HUES64 (cell line): ENCODE data around the gene ACAD9.

Experiments
- H3K27ac ChIP-seq: 2 replicates; pipeline ENCODE4 v1.7.0; 2013; ENCODE audit warnings: low read depth, low read length, inconsistent platforms
- H3K27me3 ChIP-seq: 2 replicates; pipeline ENCODE4 v1.6.1; 2013; ENCODE audit warnings: mild to moderate bottlenecking, low read length; ENCODE audit not compliant: insufficient read depth
- H3K36me3 ChIP-seq: 2 replicates; pipeline ENCODE4 v1.6.1; 2013; ENCODE audit warnings: mild to moderate bottlenecking, low read length; ENCODE audit not compliant: insufficient read depth
- H3K4me1 ChIP-seq: 2 replicates; pipeline ENCODE4 v1.6.1; 2013; ENCODE audit warnings: mild to moderate bottlenecking, low read length, moderate library complexity; ENCODE audit not compliant: insufficient read depth
- H3K4me3 ChIP-seq: 2 replicates; pipeline ENCODE4 v1.5.1; 2013; ENCODE audit warnings: mild to moderate bottlenecking, low read length, moderate library complexity
- H3K9ac ChIP-seq: 2 replicates; pipeline ENCODE4 v1.6.1; 2013; ENCODE audit warnings: mild to moderate bottlenecking, low read depth, low read length
- H3K9me3 ChIP-seq: 2 replicates; pipeline ENCODE4 v1.6.1; 2013; ENCODE audit warnings: low read depth, low read length; ENCODE audit not compliant: insufficient read depth
- WGBS: fragments of 150-250, 120-280 bp; methylation state at CpG from one replicate; pipeline ENCODE4 v1.1.7; 2013; ENCODE audit warnings: missing lambda C conversion rate; 5-methylcytosine and 5-hydroxymethylcytosine counted together

Gene ACAD9

GRCh38 chr3:128945041-128945877, 65.8 kb downstream of the ACAD9 start:
- H3K36me3 ChIP-seq = no peaks in the 10 kb centered on the region
- 93% methylated on average over 21 of the region's 21 CpGs for WGBS
- H3K4me3 ChIP-seq = no peak overlapping the region
- no peaks in the 10 kb centered on the region for H3K9me3 ChIP-seq
- no peak overlapping the region for H3K27ac ChIP-seq
- no peak overlapping the region for H3K9ac ChIP-seq
- H3K4me1 ChIP-seq = no peaks in the 10 kb centered on the region
- H3K27me3 ChIP-seq = no peaks in the 10 kb centered on the region

GRCh38 chr3:128945878-128946175, 66.4 kb downstream of the ACAD9 start:
- Histone ChIP-seq H3K4me1 (no peaks in the 10 kb centered on the region), H3K4me3 (no peak overlapping the region), H3K27me3 (no peaks in the 10 kb centered on the region), H3K36me3 (no peaks in the 10 kb centered on the region), H3K9me3 (no peaks in the 10 kb centered on the region), H3K27ac (no peak overlapping the region), H3K9ac (no peak overlapping the region)
- WGBS = 82% methylated on average over 3 of the region's 3 CpGs

- Histone ChIP-seq H3K9me3 (no peaks in the 10 kb centered on the region), H3K4me3 (no peak overlapping the region), H3K4me1 (no peaks in the 10 kb centered on the region), H3K36me3 (no peaks in the 10 kb centered on the region), H3K9ac (no peak overlapping the region), H3K27me3 (no peaks in the 10 kb centered on the region), H3K27ac (no peak overlapping the region)
- WGBS = 94% methylated on average over 7 of the region's 7 CpGs
Observed at GRCh38 chr3:128946411-128946810, 67.0 kb downstream of the ACAD9 start.

GRCh38 chr3:128949158-128949557, 69.7 kb downstream of the ACAD9 start:
- WGBS = 92% methylated on average over 3 of the region's 3 CpGs
- Histone ChIP-seq H3K4me3 (no peak overlapping the region), H3K27ac (no peak overlapping the region), H3K36me3 (no peaks in the 10 kb centered on the region), H3K9ac (no peak overlapping the region), H3K4me1 (no peaks in the 10 kb centered on the region), H3K27me3 (no peaks in the 10 kb centered on the region), H3K9me3 (peaks cover 8% of the 10 kb centered on the region; the same call in 1 of the 2 replicates)

GRCh38 chr3:128950223-128950938, 71.0 kb downstream of the ACAD9 start:
- Histone ChIP-seq H3K4me1 (no peaks in the 10 kb centered on the region), H3K36me3 (no peaks in the 10 kb centered on the region), H3K9ac (no peak overlapping the region), H3K4me3 (no peak overlapping the region), H3K27me3 (no peaks in the 10 kb centered on the region), H3K27ac (no peak overlapping the region), H3K9me3 (peaks cover 8% of the 10 kb centered on the region; the same call in 1 of the 2 replicates)
- WGBS = 77% methylated on average over 15 of the region's 15 CpGs

GRCh38 chr3:128956440-128956839, 77.0 kb downstream of the ACAD9 start:
- Histone ChIP-seq H3K27me3 (no peaks in the 10 kb centered on the region), H3K4me3 (no peak overlapping the region), H3K9me3 (peaks cover 16% of the 10 kb centered on the region; the same call in 1 of the 2 replicates), H3K27ac (no peak overlapping the region), H3K36me3 (no peaks in the 10 kb centered on the region), H3K9ac (no peak overlapping the region), H3K4me1 (no peaks in the 10 kb centered on the region)
- 94% methylated on average over 2 of the region's 2 CpGs for WGBS
